Raji (cell line): ENCODE measurements around the gene MFN2.

Experiments used
- POLR2A ChIP-seq: IDR thresholded peaks from 2 replicates; pipeline ENCODE4 v1.6.1; 2011; ENCODE audit warnings: low read depth, low read length, control low read depth; ENCODE audit not compliant: insufficient read depth

MFN2 gene

DNA sequence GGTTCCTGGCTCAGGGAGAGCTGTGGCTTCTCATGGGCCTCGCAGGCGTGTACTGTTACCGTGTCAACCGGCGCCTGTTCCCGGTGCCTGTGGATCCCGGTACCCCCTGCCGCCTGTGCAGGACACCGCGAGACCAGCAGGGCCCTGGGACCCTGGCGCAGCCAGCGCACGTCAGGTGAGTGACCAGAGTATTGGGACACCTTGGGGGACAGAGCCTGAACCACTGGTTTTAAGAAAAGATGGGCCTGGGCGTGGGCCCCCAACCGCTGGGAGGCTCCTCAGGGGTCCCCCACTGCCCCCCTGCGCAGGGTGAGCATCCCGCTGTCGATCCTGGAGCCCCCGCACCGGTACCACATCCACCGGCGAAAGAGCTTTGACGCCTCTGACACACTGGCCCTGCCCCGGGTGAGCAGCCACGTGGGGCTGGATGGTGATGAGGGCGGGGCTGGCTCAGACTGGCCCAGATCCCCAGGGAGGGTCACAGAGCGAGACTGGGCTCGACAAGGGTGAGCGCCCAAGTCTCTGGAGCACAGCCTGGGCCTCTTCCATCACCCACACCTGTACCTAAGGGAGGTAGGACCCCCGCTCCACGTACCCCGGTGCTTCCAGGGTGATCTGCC lies 49.6 kb downstream of the MFN2 start:
- no peak for TF ChIP-seq POLR2A

DNA sequence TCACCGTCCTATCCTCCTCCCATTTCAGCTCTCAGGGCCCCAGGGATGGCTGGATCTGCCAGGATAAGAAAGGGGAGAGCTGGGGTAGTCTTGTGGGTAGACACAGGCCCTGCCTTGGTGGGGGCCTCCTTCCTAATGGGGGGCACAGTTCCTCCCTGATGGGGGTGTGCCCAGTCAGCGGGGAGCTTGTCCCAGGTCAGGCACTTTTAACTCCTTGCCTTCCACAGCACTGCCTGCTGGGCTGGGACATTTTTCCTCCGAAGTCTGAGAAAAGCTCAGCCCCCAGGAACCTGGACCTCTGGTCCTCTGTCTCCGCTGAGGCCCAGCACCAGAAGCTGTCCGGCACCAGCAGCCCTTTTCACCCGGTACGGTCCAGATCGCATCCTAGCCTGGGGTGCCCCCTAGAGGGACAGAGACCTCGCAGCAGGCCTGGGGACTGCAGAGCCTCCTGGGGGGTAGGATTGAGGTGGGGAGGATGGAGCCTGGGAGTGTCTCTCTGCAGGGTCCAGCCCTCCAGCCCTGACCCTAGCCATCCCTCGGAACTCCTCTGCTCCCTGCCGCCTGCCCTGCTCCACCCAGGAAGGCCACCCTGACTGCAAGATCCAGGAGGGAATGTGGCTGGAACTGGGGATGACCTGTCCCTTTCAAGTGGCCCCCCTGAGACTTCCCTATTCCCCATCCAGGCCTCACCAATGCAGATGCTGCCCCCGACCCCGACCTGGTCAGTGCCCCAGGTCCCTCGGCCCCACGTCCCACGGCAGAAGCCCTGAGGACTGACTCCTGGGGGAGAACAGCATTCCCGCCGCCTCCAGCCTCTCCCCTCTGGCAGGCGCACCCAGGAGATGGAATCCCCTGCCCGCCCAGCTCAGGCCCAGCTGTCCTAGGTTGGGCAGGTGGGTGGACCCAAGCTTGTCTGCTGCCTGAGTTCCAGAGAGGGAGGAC lies 51.1 kb downstream of the MFN2 start:
- no peak for TF ChIP-seq POLR2A

DNA sequence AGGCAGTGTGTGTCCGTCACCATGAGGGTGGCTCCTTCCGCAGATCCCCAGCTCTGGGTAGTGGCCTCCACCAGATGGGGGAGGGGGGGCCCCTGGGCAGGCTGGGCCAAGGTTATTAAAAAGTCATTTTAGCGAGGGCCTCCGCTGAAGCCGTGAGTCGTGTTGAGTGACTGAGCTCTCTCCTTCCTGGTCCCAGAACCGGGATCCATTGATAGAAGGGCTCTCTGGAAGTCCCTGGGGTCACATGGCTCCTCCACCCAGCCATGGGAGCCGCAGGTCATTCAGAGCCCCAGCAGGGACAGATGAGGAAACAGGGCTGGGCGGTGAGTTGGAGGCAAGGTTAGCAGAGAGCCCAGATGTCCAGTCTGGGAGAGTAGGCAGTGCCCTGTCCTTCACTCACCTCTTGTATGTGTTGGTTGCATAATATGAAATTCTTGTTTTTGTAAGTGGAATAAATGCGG lies 51.9 kb downstream of the MFN2 start:
- no peak for TF ChIP-seq POLR2A

DNA sequence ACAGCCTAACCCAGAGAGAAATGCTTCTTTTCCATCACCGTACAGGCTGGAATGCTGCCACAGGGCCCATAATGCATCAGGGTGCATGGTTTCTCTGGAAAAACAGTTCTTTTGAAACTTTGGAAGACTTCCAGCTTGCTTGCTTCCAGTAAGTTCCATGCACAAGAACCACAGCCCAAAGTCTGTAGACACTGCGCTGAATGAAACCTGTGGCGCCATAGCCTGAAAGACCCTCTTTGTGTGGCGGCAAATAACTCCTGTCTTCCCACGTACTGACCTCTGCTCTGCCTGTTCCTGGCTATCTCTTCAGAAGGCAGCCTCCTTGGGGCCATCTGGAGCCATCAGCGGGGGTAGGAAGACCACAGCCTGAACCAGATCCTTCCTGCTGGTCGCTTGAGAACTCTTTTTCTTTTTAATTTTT lies 54.1 kb downstream of the MFN2 start:
- no peak for TF ChIP-seq POLR2A

DNA sequence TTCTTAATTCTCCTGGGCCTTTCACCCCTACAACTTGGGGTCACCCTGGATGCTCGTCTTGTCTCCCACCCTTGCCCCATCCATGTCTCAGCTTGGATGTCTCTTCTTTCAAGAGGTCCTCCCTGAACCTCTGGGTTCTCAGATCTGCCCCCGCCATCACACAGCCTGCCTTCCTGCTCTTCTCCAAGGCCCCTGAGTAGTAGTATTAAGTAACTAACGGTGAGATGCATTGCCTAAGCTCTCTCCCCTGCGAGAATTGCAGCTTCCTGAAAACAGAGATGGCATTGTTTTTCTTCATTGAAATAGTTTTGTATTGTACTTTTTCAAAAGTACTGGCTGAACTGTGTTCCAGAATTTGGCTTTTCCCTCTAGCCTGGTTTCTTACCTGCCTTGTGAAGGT lies 55.1 kb downstream of the MFN2 start:
- TF ChIP-seq POLR2A, result no peak

DNA sequence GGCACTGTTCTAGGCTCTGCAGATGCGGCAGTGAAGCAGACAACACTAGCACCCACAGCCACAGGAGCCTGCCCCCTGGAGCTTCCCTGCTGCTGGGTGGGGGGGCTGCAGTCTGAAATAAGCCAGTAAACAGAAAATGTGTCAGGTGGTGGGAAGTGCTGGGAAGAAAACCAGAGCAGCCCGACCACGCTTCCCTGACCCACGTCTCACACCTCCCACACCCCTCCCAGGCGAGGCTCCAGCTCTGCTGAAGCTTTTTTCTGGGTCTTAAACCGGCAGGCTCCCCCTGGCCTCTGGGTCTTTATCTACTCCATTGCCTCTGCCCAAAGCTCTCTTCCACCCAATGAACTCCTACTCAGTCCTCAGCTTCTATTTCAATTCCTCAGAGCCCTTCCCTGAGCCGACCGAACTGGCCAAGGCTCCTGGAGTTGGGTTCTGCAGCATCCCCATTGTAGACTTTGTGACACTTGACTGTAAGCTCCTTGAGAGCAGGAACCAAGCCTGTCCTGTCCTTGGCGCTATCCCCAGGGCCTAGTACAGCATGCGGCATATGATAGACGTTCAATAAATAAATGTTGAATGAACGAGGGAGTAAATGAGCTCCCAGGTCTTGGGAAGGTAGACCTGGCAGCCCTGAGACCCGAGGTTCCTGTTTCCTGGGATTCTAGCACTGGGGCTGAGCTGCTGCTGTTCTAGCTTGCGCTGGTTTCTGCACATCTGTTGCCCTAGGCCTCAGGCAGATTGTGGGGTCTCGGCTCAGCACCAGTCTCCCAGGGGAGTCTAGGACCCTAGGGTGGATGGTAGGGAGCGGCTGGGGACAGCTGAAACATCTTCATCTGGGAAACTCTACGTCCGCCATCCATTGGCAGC lies 57.5 kb downstream of the MFN2 start:
- no peak for TF ChIP-seq POLR2A

DNA sequence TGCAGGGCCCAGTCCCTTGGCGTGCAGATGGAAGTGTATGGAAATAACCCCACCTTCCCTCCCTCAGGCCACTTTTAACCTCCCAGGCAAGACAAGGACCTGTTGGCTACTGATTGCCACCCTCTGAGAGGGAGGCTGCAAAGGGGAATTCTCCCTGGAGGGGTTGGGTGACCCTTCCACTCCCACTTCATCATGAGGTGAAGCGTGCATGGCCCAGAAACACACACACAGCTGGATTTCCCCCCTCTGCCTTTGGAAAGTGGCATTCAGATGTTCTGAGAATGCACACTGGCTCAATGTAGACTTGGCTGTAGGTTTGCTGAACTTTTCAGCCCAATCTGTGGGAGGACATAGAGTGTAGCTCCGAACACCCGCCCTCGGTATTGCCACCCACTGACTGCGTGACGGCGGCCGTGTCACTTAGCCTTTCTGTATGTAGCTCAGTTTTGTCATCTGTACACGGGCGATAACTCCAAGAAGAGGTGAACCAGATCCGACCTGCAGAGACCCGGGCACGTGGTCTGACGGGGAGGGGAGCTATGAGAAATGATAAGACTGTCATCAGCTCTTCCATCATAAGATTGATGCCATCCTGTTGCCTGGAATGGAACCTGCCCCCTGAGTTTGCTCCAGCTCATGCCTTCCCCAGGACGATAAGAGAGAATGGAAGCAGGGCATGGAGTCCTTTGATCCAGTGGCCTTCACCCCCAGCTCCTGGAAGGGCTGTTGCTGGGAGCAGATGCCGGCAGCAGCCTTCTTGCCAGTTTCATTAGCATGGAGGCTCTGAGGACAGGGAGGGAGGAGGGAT lies 58.3 kb downstream of the MFN2 start:
- no peak for TF ChIP-seq POLR2A

DNA sequence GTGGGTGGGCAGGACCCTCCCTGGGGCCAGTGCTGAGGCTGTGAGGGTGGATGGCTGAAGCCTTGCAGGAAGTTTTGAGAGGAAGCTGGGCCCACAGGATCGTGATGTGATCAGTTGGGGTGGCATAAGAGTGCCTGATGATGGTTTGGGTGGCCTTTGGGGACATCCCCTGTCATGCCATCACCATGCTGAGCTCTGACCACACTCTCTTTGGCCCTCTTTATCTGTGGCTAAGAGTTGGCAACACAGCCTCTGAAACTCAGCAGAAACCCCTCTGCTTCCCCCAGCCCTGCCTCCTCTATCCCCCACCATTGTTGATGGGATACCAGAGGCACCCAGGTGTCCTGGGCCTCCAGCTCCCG lies 58.9 kb downstream of the MFN2 start:
- TF ChIP-seq POLR2A, result no peak

DNA sequence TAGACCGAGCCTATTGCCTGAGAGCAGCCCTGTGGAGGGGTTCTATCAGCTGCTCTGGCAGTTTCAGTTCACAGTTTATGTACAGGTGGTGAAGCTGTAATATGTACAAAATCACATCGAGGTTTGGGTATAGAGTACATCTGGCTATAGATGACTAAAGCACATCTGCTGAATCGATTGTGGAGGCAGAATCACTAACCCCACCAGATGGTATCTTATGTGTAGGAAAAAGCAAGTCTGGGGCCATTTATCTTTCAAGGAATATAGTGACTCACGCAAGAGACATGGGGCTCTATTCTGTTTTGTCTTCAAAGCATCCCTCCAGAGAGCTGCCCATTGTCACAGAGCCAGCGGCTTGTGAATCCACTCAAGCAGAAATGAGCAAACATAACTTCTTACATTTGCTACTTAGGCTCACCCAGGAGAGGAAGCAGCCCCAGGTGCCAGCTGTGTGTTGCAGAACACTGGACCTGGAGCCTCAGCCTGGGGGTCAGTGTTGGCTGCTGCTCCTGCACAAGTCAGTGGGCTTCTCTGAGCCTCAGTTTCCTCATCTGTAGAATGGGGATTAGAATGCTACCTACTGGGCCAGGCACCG lies 60.3 kb downstream of the MFN2 start:
- TF ChIP-seq POLR2A, result no peak

DNA sequence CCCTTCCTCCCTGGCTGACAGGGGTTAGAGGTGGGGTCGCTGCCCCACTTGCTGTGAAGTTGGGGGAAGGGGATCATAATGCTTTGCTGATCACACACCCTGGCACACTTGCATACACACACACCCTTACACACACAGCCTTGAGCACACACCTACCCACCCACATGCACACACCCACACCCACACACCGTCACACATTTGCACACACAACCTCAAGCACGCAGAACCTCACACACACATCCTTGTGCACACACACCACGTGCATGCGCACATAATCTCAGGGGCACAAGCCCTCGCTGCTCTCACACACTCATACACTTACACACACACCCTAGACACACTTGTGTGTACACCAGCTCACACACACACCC lies 66.5 kb downstream of the MFN2 start:
- TF ChIP-seq POLR2A, result no peak

DNA sequence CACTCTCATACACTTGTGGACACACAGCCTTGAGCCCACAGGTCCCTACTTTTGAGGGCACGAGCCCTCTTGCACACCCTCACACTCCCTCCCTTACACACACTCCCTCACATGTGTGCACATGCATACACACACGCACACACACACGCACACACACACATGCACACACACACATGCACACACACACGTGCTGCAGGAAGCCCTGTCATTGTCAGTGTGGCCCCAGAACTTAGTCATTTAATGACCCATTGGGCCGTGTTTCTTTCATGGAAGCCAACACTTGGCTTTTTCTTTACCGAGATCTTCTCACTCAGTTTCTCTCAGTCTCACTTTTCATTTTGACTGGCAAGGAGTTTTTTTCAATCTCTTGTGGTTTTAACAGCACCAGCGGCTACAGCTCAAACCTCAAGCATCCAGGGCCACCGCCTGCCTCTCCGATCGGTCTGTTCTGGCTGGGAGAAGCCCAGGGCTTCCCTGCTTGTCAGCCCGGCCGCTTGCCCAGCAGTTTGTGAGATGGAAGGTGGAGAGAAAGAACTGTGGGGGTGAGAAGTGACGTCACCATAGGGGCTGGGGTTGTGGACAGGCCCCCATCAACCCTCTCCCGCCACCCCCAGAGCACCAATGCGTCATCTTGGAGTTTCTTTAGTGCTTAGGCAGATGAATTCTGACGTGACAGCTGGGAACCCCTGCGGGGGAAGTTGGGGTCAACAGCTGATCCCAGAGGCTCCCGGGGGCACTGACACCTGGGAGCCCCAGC lies 67.1 kb downstream of the MFN2 start:
- no peak for TF ChIP-seq POLR2A

DNA sequence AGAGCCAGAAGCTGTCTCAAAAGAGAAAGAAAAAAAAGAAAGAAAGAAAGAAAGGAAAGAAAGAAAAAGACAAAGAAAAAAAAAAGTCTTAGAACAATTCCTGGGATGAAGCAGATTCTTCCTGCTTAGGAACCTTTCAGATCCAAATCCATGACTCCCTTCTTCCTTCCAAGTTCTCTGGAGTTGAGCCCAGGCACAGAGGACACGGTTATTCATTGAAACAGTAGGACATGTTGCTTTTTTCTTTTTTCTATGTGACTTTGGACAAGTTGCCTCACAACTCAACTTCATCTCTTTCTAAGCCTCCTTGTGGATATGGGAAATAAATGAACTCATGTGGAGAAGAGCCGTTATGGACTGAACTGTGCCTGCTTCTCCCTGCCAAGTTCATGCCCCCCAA lies 68.1 kb downstream of the MFN2 start:
- TF ChIP-seq POLR2A, result no peak

DNA sequence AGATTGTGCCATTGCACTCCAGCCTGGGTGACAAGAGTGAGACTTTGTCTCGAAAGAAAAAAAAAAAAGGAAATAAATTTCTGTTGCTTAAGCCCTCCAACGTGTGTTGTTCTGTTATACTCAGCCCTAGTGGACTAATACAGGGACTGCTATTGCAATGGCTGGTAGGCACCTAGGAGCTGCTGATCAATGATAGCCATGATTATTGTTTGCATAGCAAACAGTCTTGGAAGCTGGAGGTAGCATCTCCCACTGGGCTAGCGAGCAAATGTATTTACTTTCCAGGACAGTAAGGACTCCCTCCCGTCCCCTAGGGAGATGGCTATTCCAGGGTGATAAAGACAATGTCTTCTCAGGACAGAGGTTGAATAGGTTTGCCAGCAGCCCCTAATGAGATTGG lies 69.4 kb downstream of the MFN2 start:
- no peak for TF ChIP-seq POLR2A

DNA sequence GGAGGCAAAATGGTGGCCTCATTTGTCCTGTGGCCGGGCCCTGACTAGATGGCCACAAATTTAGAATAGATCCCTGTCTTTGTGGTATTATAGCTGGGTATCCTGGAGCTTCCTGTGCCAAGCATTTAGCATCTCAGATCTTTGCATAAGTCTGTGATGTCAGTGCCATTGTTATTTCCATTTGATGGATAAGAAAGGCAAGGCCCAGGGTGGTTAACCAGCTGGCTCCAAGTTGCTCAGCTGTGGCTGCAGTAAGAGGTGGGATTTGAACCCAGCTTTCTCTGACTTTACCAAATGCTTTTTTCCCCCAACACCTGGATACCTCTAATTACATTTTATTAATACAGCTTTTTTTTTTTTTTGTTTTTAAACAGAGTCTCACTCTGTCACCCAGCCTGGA lies 71.1 kb downstream of the MFN2 start:
- no peak for TF ChIP-seq POLR2A
